ENCODE results near the gene SHISA7. TPM values are rescaled to one million over a fixed set of nuclear protein-coding genes. Genes with fewer than 3 reads are reported as not detected.
"Not testable (repeated sequence)": the region's sequence is repeated elsewhere in the genome, so short reads cannot be mapped to it uniquely, and the experiment has no call there.

SHISA7 gene
- polyA plus RNA-seq, 1 donor from 2014 or later: not detected

DNA sequence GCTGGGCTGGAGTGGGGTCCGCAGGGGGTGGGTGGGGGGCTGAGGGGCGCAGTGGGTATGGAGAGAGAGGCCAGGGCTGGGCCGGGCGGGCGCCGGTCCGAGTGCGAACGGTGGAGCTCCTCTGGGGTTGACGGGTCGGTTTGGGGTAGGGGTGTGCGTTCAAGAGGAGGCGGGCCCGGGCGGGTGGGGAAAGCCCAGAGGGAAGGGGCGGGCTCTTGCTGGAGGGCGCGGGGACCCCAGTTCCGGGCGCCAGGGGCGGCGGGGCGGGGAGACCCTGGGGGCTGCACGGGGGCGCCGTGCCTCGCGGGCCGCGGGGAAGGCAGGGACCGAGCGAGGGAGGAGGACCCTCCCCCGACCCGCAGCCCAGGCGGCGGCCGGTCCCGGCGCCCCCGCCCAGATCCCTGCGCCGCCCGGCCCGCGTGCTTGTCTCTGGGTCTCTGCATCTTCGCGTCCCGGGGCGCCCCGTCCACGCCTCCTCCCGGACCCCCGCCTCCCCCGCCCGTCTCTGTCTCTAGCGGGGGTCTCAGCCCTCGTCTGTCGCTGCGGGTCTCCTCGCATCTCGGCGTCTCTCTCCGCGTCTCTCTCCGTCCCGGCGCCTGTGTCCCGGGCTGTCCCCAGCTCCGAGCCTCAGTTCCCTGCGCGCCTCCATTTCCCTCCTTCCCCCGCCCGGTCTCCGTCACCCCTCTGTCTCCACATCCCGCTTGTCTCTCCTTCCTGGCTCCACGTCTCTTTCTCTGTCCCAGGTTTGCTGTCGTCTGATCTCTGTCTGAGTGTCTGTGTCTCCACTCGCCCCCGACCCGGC, 8.3 kb upstream of the SHISA7 start:
- Mint-ChIP-seq H3K4me1 (peaks cover 0 to 10% (median 6%) of the 10 kb centered on the region in 3 donors), H3K36me3 (peaks cover 15% of the 10 kb centered on the region), H3K4me3 (peak overlapping the region in 3 of 4 donors; percentile 60 to 90 (median 66)), H3K27me3 (peaks cover 13% of the 10 kb centered on the region), H3K9me3 (peaks cover 0 to 1% (median 0%) of the 10 kb centered on the region in 3 donors), H3K27ac (no peak overlapping the region)

- Mint-ChIP-seq H3K4me3 (no peak overlapping the region), H3K4me1 (peaks cover 0 to 10% (median 6%) of the 10 kb centered on the region in 3 donors), H3K27ac (no peak overlapping the region), H3K27me3 (peaks cover 22% of the 10 kb centered on the region), H3K36me3 (peaks cover 10% of the 10 kb centered on the region), H3K9me3 (no peaks in the 10 kb centered on the region)
Measured at GRCh38 chr19:55449469-55449868, 6.4 kb upstream of the SHISA7 start.

DNA sequence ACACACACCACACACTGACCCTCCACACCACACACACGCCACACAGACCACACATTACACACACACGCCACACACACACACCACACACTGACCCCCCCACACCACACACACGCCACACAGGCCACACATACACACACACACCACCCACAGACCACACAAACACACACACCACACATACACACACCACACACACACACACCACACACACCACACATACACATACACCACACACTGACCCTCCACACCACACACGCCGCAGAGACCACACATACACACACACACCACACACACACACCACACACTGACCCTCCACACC, 5.0 kb upstream of the SHISA7 start:
- not testable (repeated sequence) for H3K4me3 Mint-ChIP-seq, H3K27ac Mint-ChIP-seq, H3K4me1 Mint-ChIP-seq, H3K36me3 Mint-ChIP-seq, H3K9me3 Mint-ChIP-seq
- peaks cover 32% of the 10 kb centered on the region for H3K27me3 Mint-ChIP-seq

GRCh38 chr19:55447421-55448174, 4.5 kb upstream of the SHISA7 start:
- peaks cover 33% of the 10 kb centered on the region for H3K27me3 Mint-ChIP-seq
- peaks cover 0 to 5% (median 3%) of the 10 kb centered on the region in 3 donors for H3K4me1 Mint-ChIP-seq
- no peaks in the 10 kb centered on the region for H3K36me3 Mint-ChIP-seq
- no peak overlapping the region for H3K27ac Mint-ChIP-seq
- no peaks in the 10 kb centered on the region for H3K9me3 Mint-ChIP-seq
- no peak overlapping the region for H3K4me3 Mint-ChIP-seq

- H3K27ac Mint-ChIP-seq: no peak overlapping the region
- peaks cover 6 to 10% (median 8%) of the 10 kb centered on the region in 3 donors for H3K4me1 Mint-ChIP-seq
- H3K4me3 Mint-ChIP-seq: no peak overlapping the region
- H3K27me3 Mint-ChIP-seq: peaks cover 38% of the 10 kb centered on the region
- peaks cover 0 to 4% (median 0%) of the 10 kb centered on the region in 3 donors for H3K9me3 Mint-ChIP-seq
- no peaks in the 10 kb centered on the region for H3K36me3 Mint-ChIP-seq
Measured at GRCh38 chr19:55446060-55446459, 3.0 kb upstream of the SHISA7 start.

DNA sequence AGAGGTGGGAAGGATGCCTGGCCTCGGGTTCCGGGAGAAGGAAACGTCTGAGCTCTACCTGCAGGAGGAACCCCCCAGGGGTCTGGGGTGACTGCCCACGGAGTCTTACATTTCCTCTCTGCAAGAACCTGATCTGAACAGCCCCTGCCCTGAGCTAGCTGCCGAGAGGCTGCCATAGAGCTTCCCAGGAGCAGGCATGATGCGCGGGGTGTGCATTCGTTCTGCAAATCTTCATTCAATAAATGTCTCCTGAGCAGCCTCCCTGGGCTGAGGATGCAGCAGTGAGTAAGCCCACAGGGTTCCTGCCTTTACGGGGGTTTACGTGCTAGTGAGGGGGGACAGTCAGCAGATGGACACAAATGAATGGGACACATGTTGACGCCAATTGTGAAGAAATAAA, 1.5 kb upstream of the SHISA7 start:
- Mint-ChIP-seq H3K9me3 (peaks cover 0 to 7% (median 0%) of the 10 kb centered on the region in 3 donors), H3K36me3 (no peaks in the 10 kb centered on the region), H3K27me3 (peaks cover 45% of the 10 kb centered on the region), H3K27ac (peak overlapping the region in 1 of 3 donors; percentile 45), H3K4me3 (no peak overlapping the region), H3K4me1 (peaks cover 6 to 14% (median 8%) of the 10 kb centered on the region in 3 donors)

DNA sequence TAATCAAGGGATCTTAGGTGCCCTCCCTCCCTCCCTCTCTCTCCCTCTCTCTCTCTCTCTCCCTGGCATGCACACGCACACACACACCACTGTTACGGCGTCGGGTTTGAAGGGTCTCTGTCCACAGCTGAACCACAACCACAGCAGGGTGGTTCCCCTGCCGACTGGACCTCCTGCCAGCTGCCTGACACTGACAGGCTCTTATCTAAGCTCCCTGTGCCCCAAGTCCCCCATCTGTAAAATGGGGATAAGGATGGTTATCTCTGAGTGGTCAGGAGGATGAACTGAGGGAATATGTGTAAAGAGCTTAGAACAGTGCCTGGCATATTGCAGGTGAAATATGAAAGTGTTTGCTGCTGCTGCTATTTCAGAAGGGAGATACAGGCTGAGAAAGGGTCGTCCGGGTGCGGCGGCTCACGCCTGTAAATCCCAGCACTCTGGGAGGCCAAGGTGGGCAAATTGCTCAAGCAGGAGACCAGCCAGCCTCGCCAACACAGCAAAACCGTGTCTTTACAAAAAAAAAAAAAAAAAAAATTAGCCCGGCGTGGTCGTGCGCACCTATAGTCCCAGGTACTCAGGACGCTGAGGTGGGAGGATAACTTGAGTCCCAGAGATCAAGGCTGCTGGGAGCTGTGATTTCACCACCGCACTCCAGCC, 852 bp upstream of the SHISA7 start:
- Mint-ChIP-seq H3K27me3 (peaks cover 52% of the 10 kb centered on the region), H3K9me3 (peaks cover 0 to 9% (median 0%) of the 10 kb centered on the region in 3 donors), H3K36me3 (no peaks in the 10 kb centered on the region), H3K4me1 (peaks cover 6 to 14% (median 10%) of the 10 kb centered on the region in 3 donors), H3K27ac (peak overlapping the region in 1 of 3 donors; percentile 45), H3K4me3 (peak overlapping the region in 2 of 4 donors; percentile 47 to 55)

- H3K4me3 Mint-ChIP-seq: peak overlapping the region in 2 of 4 donors; percentile 66 to 76
- peaks cover 55% of the 10 kb centered on the region for H3K27me3 Mint-ChIP-seq
Measured at GRCh38 chr19:55442372-55442961, 633 bp downstream of the SHISA7 start.

DNA sequence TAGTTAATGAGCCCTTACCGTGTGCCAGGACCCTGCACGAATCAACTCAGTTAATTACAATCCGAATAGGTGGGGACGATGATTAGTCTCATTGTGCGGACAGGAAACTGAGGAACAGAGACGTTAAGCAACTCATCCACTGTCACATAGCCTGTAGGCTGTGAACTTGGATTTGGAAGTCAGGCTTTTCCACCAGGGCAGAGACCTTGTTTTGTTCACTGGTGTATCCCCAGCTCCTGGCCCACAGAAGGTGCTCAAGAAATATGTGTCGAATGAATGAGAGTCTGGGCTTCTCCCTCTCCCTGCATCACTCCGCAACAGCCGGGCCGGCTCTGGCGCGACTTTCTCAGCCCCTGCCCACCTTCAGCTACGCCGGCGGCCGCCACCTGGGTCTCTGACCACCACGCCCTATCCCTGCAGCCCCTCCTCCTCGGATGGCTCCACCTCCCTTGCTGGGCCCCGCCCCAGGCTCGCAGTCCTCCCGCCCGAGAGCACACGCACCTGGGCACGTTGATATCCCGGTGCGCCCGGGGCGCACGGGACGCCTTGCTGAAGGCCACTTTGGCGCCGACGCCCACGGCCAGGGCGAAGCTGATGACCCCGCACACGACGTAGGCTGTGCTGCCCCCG, 1.3 kb downstream of the SHISA7 start:
- no peaks in the 10 kb centered on the region for H3K36me3 Mint-ChIP-seq
- peaks cover 6 to 14% (median 10%) of the 10 kb centered on the region in 3 donors for H3K4me1 Mint-ChIP-seq
- peak overlapping the region in 3 of 4 donors; percentile 10 to 81 (median 49) for H3K4me3 Mint-ChIP-seq
- H3K27me3 Mint-ChIP-seq: peaks cover 62% of the 10 kb centered on the region
- peak overlapping the region in 2 of 3 donors; percentile 82 to 95 for H3K27ac Mint-ChIP-seq
- peaks cover 0 to 11% (median 0%) of the 10 kb centered on the region in 3 donors for H3K9me3 Mint-ChIP-seq

More at GRCh38 chr19:55442372-55442961, 633 bp downstream of the SHISA7 start:
- H3K36me3 Mint-ChIP-seq: no peaks in the 10 kb centered on the region
- H3K27ac Mint-ChIP-seq: peak overlapping the region in 1 of 3 donors; percentile 39
- H3K9me3 Mint-ChIP-seq: peaks cover 0 to 11% (median 0%) of the 10 kb centered on the region in 3 donors
- H3K4me1 Mint-ChIP-seq: peaks cover 6 to 14% (median 10%) of the 10 kb centered on the region in 3 donors

DNA sequence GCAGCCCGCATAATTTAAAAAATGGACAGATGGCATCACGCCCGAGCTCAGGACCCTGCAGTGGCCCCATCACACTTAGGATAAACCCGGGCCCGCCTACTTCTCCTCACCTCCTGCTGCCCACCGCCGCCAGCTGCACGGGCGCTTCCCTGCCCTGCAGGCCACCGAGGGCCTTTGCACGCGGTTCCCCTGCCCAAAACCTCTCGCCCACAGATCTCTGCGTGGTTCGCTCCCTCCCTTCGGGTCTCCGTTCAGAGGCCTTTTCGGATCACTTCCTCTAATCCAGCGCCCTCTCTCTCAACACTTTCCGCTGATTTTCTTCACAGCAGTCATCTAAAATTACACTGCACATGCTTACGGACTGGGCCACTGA, 1.8 kb downstream of the SHISA7 start:
- Mint-ChIP-seq H3K27ac (peak overlapping the region in 2 of 3 donors; percentile 82 to 95), H3K4me1 (peaks cover 6 to 14% (median 10%) of the 10 kb centered on the region in 3 donors), H3K9me3 (peaks cover 0 to 11% (median 0%) of the 10 kb centered on the region in 3 donors), H3K27me3 (peaks cover 64% of the 10 kb centered on the region), H3K36me3 (no peaks in the 10 kb centered on the region), H3K4me3 (peak overlapping the region in 3 of 4 donors; percentile 10 to 81 (median 49))

DNA sequence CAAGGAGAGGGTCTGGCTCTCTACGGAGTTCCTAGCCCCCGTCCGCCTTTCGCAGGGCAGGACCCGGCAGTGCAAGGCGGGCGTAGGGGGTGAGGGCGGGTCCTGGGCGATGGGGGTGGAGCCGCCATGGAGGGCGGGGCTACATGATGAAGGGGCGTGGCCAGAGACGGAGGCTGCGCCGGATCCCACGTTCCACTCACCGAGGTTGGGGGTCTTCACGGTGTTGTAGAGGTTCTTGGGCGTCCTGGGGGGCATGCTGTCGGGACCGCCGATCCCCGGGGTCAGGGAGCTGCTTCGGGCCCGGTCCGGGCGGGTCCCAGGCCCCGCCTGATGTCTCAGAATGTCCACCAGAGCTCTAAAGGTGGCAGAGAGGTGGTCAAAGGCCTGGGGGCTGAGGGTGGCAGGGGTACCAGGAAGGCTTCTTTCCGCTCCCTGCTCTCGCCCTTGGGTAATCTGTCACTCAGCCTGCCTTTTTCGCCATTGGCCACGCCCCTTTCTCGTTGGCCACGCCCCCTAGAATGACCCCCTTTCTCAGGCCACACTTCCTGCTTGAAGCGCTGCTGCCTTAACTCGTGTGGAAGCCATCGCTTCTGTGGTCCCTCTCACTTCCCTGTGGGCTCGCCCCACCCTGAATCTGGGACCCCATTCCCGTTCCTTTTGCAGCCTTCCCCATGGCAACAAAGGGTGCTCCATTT, 2.5 kb downstream of the SHISA7 start:
- Mint-ChIP-seq H3K27me3 (peaks cover 59% of the 10 kb centered on the region), H3K36me3 (no peaks in the 10 kb centered on the region), H3K4me1 (peaks cover 6 to 14% (median 10%) of the 10 kb centered on the region in 3 donors), H3K9me3 (peaks cover 0 to 11% (median 0%) of the 10 kb centered on the region in 3 donors), H3K27ac (peak overlapping the region in 1 of 3 donors; percentile 4), H3K4me3 (peak overlapping the region in 1 of 4 donors; percentile 80)

GRCh38 chr19:55439052-55439451, 4.0 kb downstream of the SHISA7 start:
- Mint-ChIP-seq H3K36me3 (no peaks in the 10 kb centered on the region), H3K27ac (peak overlapping the region in 1 of 3 donors; percentile 33), H3K27me3 (peaks cover 48% of the 10 kb centered on the region), H3K4me3 (peak overlapping the region in 1 of 4 donors; percentile 10), H3K9me3 (peaks cover 0 to 11% (median 0%) of the 10 kb centered on the region in 3 donors), H3K4me1 (peaks cover 6 to 14% (median 10%) of the 10 kb centered on the region in 3 donors)

DNA sequence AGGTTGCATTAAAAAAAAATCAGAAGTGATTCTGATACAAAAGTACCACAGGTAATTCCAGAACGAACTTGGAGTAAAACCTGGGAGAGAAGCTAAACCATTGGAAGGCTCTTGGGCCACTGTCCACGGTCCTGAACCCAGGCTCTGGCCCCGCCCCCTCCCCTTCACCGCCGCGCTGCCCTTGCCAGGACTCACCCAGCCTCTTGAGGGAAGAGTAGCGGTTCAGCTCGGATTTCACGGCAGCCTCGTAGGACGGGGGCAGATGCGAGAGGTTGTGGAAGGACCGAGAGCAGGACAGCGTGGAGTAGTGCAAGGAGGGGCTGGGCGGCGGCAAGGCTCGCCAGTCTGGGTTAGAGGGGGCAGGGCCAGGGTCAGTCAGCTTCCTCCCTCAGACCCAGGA, 5.7 kb downstream of the SHISA7 start:
- Mint-ChIP-seq H3K27me3 (peaks cover 42% of the 10 kb centered on the region), H3K36me3 (no peaks in the 10 kb centered on the region), H3K4me3 (no peak overlapping the region), H3K27ac (peak overlapping the region in 1 of 3 donors; percentile 3), H3K9me3 (peaks cover 0 to 11% (median 0%) of the 10 kb centered on the region in 3 donors), H3K4me1 (peaks cover 6 to 14% (median 7%) of the 10 kb centered on the region in 3 donors)
